ENCODE data around the gene ZNF507. TPM values are rescaled to one million over a fixed set of nuclear protein-coding genes. Genes with fewer than 3 reads are reported as not detected.

The ZNF507 gene
- total RNA-seq, 1 donor from 2014 or later: 38.6 TPM

DNA sequence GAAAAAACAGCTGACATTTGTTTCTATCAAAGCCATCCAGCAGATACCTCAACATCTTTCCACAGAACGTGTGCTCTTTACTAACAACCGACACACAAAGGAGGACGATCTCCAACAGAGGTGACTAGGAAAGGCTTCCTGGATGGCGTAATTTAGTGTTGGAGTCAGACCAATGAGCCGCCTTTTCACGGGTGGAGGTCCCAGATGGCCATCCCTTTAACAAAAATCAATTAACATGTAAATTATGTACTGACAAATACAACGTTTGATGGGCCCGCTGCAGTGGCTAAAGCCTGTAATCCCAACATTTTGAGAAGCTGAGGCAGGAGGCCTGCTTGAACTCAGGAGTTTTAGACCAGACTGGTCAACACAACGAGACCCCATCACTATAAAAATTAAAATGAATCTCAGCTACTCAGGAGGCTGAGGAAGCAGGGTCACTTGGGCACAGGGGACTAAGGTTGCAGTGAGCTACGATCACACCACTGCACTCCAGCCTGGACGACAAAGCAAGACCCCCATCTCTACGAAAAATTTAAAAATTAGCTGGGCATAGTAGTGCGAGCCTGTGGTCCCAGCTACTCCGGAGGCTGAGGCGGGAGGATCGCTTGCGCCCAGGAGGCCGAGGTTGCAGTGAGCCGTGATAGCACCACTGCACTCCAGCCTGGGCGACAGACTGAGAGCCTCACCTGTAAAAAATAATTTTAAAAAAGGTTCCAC, 59.0 kb downstream of the ZNF507 start:
- TF ChIP-seq, protein P1, sequence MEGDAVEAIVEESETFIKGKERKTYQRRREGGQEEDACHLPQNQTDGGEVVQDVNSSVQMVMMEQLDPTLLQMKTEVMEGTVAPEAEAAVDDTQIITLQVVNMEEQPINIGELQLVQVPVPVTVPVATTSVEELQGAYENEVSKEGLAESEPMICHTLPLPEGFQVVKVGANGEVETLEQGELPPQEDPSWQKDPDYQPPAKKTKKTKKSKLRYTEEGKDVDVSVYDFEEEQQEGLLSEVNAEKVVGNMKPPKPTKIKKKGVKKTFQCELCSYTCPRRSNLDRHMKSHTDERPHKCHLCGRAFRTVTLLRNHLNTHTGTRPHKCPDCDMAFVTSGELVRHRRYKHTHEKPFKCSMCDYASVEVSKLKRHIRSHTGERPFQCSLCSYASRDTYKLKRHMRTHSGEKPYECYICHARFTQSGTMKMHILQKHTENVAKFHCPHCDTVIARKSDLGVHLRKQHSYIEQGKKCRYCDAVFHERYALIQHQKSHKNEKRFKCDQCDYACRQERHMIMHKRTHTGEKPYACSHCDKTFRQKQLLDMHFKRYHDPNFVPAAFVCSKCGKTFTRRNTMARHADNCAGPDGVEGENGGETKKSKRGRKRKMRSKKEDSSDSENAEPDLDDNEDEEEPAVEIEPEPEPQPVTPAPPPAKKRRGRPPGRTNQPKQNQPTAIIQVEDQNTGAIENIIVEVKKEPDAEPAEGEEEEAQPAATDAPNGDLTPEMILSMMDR (IDR thresholded peaks at IDR 0.05): no peak
- peaks cover 14% of the 10 kb centered on the region for H3K36me3 Mint-ChIP-seq (ENCODE audit: low read depth)
- H3K4me1 Mint-ChIP-seq: peaks cover 16% of the 10 kb centered on the region
- CTCF ChIA-PET: interaction anchor here (1.3 kb wide), 1 partner anchor 63 kb away, joined by 4 read pairs; no protein-coding TSS in a partner anchor
- intact Hi-C loops (cut with micrococcal nuclease): loop anchor here (2.0 kb wide), 1 partner anchor 772 kb away; no protein-coding TSS in a partner anchor
- no peaks in the 10 kb centered on the region for H3K9me3 Mint-ChIP-seq
- DNase-seq (no peak), ATAC-seq (ENCODE audit: low read depth) (no peak)
- H3K27ac Mint-ChIP-seq: peak overlapping the region; percentile 93
- no peaks in the 10 kb centered on the region for H3K27me3 Mint-ChIP-seq
- H3K4me3 Mint-ChIP-seq: peak overlapping the region; percentile 91
- POLR2A ChIA-PET: interaction anchor here (0.6 to 2.3 kb wide), 7 partner anchors 21 to 772 kb away, joined by 3 to 38 read pairs (median 5); partner anchors contain the start of genes NUDT19 and ZNF507

DNA sequence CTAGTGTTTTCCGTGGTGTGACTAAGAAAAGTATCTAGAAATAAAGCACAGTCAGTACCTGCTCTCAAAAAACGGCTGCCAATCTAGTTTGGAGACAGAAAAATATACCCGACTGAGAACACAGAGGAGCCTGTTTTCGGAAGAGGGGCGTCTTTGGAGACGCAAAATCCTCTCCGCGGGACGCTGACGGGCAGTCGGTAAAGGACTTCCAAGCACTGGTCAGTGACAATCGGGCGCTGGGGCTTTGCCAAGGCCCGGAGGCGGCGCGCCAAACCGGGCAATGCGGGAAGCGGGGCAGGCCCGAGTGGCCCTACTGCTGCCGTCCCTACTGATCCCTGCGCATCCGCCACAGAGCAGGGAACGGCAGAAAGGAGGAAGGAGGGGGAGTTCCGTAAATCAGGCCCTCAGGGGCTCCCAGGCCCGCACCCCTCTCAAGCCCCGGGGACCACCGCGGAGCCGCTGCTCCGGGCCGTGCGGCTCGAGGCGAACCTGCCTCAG, 59.6 kb downstream of the ZNF507 start:
- POLR2A ChIA-PET: interaction anchor here (0.9 to 2.3 kb wide), 13 partner anchors 10 to 1739 kb away, joined by 3 to 38 read pairs (median 4); partner anchors contain the start of genes CEP89, FAAP24, NUDT19 and PDCD5
- Mint-ChIP-seq H3K36me3 (ENCODE audit: low read depth) (peaks cover 21% of the 10 kb centered on the region), H3K4me3 (peak overlapping the region; percentile 91), H3K27ac (peak overlapping the region; percentile 93), H3K4me1 (peaks cover 16% of the 10 kb centered on the region), H3K27me3 (no peaks in the 10 kb centered on the region), H3K9me3 (no peaks in the 10 kb centered on the region)
- CTCF ChIA-PET: interaction anchor here (1.3 kb wide), 1 partner anchor 64 kb away, joined by 4 read pairs; no protein-coding TSS in a partner anchor
- ATAC-seq (ENCODE audit: low read depth) (no peak), DNase-seq (no peak)
- TF ChIP-seq, protein P1 (IDR thresholded peaks at IDR 0.05): no peak
- intact Hi-C loops (cut with micrococcal nuclease): loop anchor here (1.0 to 5.0 kb wide), 5 partner anchors 60 to 772 kb away; partner anchors contain the start of genes ANKRD27, CEP89, FAAP24 and PDCD5

DNA sequence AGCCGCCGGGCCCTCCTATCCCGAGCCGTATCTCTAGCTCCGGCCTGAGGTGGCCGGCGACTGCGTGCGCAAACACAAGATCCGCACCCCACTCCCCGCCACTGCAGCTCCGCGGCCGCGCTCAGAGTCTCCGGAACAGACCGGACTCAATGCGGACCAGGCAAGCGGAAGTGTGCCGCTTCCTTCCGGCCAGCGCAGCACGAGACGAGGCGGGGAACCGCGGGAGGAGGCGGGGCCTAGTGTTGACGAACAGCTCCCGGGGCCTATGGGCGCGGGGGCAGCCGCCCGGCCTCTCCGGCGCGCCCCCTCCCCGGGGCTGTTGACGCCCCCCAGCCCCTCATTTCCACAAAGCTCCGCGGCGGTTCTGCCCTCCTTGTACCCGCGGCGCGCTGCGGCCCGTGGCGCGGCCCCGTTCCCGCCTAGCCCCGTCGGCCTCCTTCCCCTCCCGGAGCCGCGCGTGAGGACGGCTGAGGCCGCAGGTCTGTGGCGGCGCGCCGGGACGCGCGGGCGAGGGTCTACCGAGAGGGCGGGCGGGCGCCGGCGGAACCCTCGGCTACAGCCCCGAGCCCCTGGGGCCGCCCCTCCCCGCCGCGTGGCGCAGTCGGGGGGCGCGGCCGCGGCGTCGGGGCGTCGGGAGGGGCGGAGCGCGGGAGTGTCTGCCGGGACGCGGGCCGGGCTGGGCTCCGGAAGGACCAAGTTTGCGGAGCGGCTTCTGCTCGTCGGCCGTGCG, 60.2 kb downstream of the ZNF507 start, which contains the start of gene DPY19L3:
TSS of gene DPY19L3 (plus strand) at position 340 of the 730 bp plus-strand sequence. CDS start 2,484 bp downstream, outside the sequence.
- intact Hi-C loops (cut with micrococcal nuclease): loop anchor here (1.0 to 5.0 kb wide), 5 partner anchors 60 to 771 kb away; partner anchors contain the start of genes ANKRD27, CEP89, FAAP24 and PDCD5
- Mint-ChIP-seq H3K4me1 (peaks cover 16% of the 10 kb centered on the region), H3K9me3 (no peaks in the 10 kb centered on the region), H3K36me3 (ENCODE audit: low read depth) (peaks cover 25% of the 10 kb centered on the region), H3K4me3 (peak within 1 kb of the TSS; percentile 91), H3K27ac (peak within 1 kb of the TSS; percentile 93), H3K27me3 (no peaks in the 10 kb centered on the region)
- DNase-seq (peak; percentile 93), ATAC-seq (ENCODE audit: low read depth) (peak; percentile 91)
- TF ChIP-seq, protein P1 (IDR thresholded peaks at IDR 0.05): no peak
- CTCF ChIA-PET: interaction anchor here (1.3 kb wide), 1 partner anchor 64 kb away, joined by 4 read pairs; no protein-coding TSS in a partner anchor
- POLR2A ChIA-PET: interaction anchor here (0.6 to 2.3 kb wide), 14 partner anchors 10 to 1738 kb away, joined by 3 to 38 read pairs (median 4); partner anchors contain the start of genes CEP89, FAAP24, NUDT19 and PDCD5

DNA sequence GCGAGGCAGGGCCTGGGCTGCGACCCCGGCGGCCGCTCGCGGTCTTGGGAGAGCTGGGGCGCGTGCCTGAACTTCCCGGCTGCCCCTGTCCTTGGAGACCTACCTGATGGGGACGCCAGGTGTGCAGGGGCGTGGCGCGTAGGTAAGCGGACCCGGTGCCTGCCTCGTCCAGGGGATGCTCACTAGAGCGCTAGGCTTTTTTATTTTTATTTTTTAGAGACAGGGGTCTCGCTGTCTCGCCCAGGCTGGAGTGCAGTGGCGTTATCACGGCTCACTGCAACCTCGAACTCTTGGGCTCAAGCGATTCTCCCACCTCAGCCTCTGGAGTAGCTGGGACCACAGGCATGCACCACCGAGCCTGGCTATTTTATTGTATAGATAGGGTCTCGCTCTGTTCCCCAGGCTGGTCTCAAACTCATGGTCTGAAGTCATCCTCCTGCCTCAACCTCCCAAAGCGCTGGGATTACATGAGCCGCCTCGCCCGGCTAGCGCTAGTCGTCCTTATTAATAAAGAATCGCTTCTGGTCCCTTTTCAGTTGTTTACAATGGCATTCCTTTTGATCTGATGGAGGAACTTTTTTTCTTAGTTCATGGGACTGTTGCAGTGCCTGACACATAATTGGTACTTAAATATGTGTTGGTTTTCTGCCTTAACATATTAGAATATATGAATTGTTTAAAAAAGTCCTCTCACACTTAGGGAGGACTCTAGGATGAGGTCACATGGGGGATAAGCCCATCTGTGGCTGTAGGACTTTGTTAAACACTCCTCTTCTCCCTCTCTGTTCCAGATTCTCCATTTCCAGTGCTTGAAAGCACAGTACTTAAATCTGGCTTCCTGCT, 61.0 kb downstream of the ZNF507 start:
- Mint-ChIP-seq H3K36me3 (ENCODE audit: low read depth) (peaks cover 32% of the 10 kb centered on the region), H3K4me3 (peak overlapping the region; percentile 91), H3K27ac (peak overlapping the region; percentile 68), H3K27me3 (no peaks in the 10 kb centered on the region), H3K9me3 (no peaks in the 10 kb centered on the region), H3K4me1 (peaks cover 16% of the 10 kb centered on the region)
- CTCF ChIA-PET: no interaction called here
- ATAC-seq (ENCODE audit: low read depth) (no peak), DNase-seq (no peak)
- POLR2A ChIA-PET: interaction anchor here (0.6 to 2.3 kb wide), 12 partner anchors 11 to 1737 kb away, joined by 3 to 38 read pairs (median 6); partner anchors contain the start of genes CEP89, FAAP24, NUDT19 and PDCD5
- intact Hi-C loops (cut with micrococcal nuclease): loop anchor here (5.0 kb wide), 2 partner anchors 271 to 566 kb away; partner anchors contain the start of genes ANKRD27, CEP89, FAAP24 and RGS9BP
- TF ChIP-seq, protein P1 (IDR thresholded peaks at IDR 0.05): no peak
